Keratinocyte (primary cell): Measurements from ENCODE around the gene ADAMTSL3.

Experiments used
- EZH2 ChIP-seq: IDR thresholded peaks from one replicate; pipeline ENCODE4 v1.6.1; 2012; ENCODE audit warnings: inconsistent platforms, mild to moderate bottlenecking, low read length, moderate library complexity
- TF ChIP-seq, protein P1 (sequence below), 3 experiments: IDR thresholded peaks in 1 of 3; conservative IDR thresholded peaks in 1 of 3; optimal IDR thresholded peaks in 1 of 3; 2 replicates in 2 of 3; 3 replicates in 1 of 3; pipeline versions ENCODE3 to v1.5.1; 2011; ENCODE audit warnings: low read length in 3 of 3, mild to moderate bottlenecking in 3 of 3, moderate library complexity in 2 of 3, control low read depth in 1 of 3, inconsistent platforms in 1 of 3; ENCODE audit not compliant: insufficient read depth in 2 of 3; ENCODE audit errors: extremely low read depth in 1 of 3

DNA sequence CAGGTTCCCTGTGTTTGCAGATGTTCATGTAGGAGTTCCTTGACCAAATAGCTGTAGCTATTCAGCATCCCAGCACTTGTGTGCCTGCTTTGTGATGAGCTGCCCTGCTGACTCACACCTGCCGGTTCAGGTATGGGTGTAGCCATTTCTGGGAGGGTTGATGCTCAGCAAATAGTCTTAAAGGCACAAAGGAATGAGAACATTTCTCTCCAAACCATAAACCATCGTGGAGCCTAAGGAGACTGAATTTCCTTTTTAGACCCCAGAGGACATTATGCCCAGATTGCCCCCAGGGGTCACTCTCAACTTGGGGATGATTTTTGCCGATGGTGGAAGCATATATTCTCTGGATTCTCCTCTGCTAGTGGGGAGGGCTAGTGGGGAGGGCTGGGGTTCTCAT, 80.6 kb downstream of the ADAMTSL3 start:
- TF ChIP-seq, protein P1, sequence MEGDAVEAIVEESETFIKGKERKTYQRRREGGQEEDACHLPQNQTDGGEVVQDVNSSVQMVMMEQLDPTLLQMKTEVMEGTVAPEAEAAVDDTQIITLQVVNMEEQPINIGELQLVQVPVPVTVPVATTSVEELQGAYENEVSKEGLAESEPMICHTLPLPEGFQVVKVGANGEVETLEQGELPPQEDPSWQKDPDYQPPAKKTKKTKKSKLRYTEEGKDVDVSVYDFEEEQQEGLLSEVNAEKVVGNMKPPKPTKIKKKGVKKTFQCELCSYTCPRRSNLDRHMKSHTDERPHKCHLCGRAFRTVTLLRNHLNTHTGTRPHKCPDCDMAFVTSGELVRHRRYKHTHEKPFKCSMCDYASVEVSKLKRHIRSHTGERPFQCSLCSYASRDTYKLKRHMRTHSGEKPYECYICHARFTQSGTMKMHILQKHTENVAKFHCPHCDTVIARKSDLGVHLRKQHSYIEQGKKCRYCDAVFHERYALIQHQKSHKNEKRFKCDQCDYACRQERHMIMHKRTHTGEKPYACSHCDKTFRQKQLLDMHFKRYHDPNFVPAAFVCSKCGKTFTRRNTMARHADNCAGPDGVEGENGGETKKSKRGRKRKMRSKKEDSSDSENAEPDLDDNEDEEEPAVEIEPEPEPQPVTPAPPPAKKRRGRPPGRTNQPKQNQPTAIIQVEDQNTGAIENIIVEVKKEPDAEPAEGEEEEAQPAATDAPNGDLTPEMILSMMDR (optimal IDR thresholded peaks at IDR 0.05 in 1 of 3, IDR thresholded peaks at IDR 0.05 in 1 of 3, conservative IDR thresholded peaks at IDR 0.05 in 1 of 3; ENCODE audit: extremely low read depth in 1 of 3, insufficient read depth in 2 of 3, low read length in 3 of 3) = no peak
- TF ChIP-seq EZH2 = no peak
